ENCODE data around the gene MYO18A.
"Not testable (repeated sequence)": the region's sequence is repeated elsewhere in the genome, so short reads cannot be mapped to it uniquely, and the experiment has no call there.

The MYO18A gene

DNA sequence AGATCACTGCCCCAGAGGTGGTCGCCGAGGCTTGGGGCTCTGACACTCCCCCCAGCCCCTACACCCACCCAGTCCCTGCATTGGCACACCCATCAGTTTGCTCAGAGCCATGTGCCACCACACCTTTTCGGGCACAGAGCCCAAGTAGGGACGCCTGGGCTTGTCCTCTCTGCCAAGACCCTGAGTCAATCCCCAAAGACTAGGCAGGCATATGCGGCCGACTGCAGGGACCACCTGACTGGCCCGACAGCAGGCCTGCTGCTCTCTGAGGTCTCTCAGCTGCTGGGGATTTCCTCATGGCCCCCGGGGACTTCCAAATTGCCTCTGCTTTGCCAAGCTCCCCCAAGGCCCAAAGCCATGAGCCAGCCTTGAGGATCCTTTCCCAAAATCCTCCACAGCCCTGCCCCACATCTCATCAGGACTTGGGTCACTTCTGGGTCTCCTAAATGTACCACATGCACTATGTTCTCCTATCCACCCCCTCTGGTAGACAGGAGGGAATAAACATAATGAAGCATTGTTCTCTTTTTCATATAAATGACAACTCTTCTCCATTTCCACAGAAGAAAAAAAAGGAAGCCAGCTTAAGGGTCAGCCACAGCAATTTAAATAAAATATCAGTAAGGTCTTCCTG lies 30.6 kb downstream of the MYO18A start:
- H3K9me3 Mint-ChIP-seq, result no peaks in the 10 kb centered on the region
- DNase-seq, result peak; percentile 47
- no peaks in the 10 kb centered on the region for H3K27me3 Mint-ChIP-seq
- peaks cover 58% of the 10 kb centered on the region for H3K4me1 Mint-ChIP-seq
- peak overlapping the region; percentile 79 for H3K4me3 Mint-ChIP-seq
- H3K36me3 Mint-ChIP-seq (ENCODE audit: low read depth), result no peaks in the 10 kb centered on the region
- H3K27ac Mint-ChIP-seq, result peak overlapping the region; percentile 83
- ATAC-seq, result no peak

DNA sequence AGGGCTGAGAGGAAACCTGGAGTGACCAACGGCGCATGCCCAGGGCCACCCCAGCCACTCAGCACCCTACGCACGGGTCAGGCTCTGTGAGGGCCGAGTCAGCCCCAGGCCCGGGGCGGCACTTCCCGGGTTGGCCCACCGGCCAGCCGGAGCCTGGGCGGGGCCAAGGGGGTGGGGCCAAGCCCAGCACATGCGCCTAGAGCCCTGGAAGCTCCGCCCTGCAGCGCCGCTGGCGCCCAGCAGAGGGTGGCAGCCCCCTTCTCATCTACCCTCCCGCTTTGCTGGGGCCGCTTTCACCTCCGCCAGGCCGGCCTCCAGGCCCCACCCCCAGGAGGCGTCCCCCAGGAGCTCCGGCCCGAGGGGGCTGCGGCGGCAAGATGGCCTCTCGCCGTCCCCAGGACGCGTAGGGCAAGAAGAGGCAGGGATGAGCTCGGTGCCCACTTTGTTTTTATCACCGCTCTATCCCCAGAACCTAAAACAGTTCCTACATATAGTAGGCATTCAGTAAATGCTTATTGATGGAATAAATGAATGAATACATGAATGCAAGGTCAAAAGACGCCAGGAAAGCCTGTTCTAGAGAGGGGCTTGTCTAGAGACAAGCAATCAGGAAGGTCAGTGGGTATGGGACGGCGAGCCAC lies 31.3 kb downstream of the MYO18A start:
- Mint-ChIP-seq H3K4me3 (peak overlapping the region; percentile 79), H3K27ac (peak overlapping the region; percentile 84), H3K4me1 (peaks cover 54% of the 10 kb centered on the region), H3K9me3 (no peaks in the 10 kb centered on the region), H3K27me3 (no peaks in the 10 kb centered on the region), H3K36me3 (ENCODE audit: low read depth) (no peaks in the 10 kb centered on the region)
- DNase-seq (peak; percentile 96), ATAC-seq (peak; percentile 91)

DNA sequence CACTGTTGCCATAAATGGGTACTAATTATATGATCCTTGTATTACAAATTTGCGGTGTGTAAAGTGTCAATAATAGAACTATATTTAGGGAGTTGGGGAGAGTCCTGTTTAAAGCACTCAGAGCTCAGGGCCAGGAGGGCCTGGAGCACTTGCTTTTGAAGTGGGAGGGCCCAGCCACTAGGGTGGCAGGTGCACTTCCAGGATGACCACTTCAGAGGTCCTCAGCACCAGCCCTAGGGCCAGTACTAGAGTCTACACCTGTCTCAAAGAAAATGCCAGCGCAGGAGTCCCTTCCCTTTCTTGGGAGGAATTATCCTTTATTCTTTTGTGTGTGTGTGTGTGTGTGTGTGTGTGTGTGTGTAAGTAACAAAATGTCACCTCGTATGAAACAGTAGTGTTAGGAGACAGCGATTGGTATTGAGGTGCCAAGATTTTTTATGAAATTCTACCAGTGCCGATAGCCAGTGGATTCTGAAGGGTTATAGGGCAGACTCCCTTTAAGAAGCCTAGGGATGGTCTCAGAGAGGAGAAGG lies 31.9 kb downstream of the MYO18A start:
- DNase-seq (no peak), ATAC-seq (no peak)
- Mint-ChIP-seq H3K4me1 (peaks cover 54% of the 10 kb centered on the region), H3K27ac (peak overlapping the region; percentile 84), H3K27me3 (no peaks in the 10 kb centered on the region), H3K4me3 (peak overlapping the region; percentile 71), H3K36me3 (ENCODE audit: low read depth) (no peaks in the 10 kb centered on the region), H3K9me3 (no peaks in the 10 kb centered on the region)

DNA sequence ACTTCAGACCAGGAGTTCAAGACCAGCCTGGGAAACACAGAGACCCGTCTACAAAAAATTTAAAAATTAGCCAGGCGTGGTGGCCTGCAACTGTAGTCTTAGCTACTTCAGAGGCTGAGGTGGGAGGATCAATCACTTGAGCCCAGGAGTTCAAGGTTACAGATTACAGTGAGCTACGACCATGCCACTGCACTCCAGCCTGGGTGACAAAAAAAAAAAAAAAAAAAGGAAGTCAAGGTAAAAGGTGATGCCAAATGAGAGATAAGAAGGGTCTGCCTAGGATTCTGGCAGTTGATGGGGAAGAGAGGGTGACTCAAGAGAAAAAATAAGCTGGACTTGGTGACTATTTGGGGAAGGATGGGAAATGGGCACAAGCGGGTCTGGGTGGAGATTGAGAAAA lies 32.5 kb downstream of the MYO18A start:
- Mint-ChIP-seq H3K9me3 (no peaks in the 10 kb centered on the region), H3K4me3 (no peak overlapping the region), H3K36me3 (ENCODE audit: low read depth) (no peaks in the 10 kb centered on the region), H3K27ac (peak overlapping the region; percentile 84), H3K4me1 (peaks cover 56% of the 10 kb centered on the region), H3K27me3 (no peaks in the 10 kb centered on the region)
- ATAC-seq (no peak), DNase-seq (no peak)

DNA sequence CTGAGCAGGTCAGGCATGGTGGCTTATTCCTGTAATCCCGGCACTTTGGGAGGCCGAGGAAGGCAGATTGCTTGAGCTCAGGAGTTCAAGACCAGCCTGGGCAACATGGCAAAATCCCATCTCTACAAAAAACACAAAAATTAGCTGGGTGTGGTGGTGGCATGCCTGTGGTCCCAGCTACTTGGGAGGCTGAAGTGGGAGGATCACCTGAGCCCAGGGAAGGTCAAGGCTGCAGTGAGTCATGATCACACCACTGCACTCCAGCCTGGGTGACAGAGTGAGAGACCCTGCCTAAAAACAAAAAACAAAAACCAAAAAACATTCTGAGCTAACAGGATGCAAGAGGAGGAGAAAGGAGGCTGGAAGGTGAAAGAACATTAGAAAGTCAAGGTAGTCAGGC lies 33.0 kb downstream of the MYO18A start:
- H3K27me3 Mint-ChIP-seq; H3K9me3 Mint-ChIP-seq; DNase-seq; H3K36me3 Mint-ChIP-seq (ENCODE audit: low read depth); ATAC-seq; H3K4me3 Mint-ChIP-seq: not testable (repeated sequence)
- H3K27ac Mint-ChIP-seq, result peak overlapping the region; percentile 84
- H3K4me1 Mint-ChIP-seq, result peaks cover 59% of the 10 kb centered on the region

DNA sequence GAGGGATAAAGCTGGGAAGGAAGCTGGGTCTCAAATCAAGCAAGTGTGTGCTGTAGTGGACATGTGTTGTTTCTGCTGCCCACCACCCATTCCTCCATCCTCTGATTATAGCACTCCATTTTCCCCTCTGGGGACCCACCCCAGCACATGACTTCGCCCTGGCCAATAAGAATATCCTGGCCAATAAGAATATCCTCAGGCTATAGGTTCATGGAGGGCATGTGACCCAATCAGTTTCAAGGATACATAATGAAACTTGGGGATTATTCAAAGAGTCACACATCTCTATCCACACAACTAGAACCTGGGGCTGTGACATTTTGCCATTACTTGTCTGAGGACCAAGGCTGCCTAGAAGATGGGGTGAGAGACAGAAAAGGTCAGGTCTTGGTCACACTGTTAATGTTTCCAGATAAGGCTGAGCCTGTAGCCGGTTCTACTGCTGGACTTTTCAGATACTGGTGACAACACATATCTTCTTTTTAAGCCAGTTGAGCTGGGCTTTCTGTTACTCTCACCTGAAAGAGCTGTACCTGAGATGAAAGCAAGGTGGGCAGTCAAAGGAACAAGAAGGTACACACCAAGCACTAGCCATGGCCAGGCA lies 33.7 kb downstream of the MYO18A start:
- no peaks in the 10 kb centered on the region for H3K36me3 Mint-ChIP-seq (ENCODE audit: low read depth)
- H3K9me3 Mint-ChIP-seq, result no peaks in the 10 kb centered on the region
- DNase-seq, result no peak
- H3K27ac Mint-ChIP-seq, result peak overlapping the region; percentile 70
- H3K4me1 Mint-ChIP-seq, result peaks cover 64% of the 10 kb centered on the region
- no peaks in the 10 kb centered on the region for H3K27me3 Mint-ChIP-seq
- no peak overlapping the region for H3K4me3 Mint-ChIP-seq
- peak; percentile 11 for ATAC-seq

DNA sequence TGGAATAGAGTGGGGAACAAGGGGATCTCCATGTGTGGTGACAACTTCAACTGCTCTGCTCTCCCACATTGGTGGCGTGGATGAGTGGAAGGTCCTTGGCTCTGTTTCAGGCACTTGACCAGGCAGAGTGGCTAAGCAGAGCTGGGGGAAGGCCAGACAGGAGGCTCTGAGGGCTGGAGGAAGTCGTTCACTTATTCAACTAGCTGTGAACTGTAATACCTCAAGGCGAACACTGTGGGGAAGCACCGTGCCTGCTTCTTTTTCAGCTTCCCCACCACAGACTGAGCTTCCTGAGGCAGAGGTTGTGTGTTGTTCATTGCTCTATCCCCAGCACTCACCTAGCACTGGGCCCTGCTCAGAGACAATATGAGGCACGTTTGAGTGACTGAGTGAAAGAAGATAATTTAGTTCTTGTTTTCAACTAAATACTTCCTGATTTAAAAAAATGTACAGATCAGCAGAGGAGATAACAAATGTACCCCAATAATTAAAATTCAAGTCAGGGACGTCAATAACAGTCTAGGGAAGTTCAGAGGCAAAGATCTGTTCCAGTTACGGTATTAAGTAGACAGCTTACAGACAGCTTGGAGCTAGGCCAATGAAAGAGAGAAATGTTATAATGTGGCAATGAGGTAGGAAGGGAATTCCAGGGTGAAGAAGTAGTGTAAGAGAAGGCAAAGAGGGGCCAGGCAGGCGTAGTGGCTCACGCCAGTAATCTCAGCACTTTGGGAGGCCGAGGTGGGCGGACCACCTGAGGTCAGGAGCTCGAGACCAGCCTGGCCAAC lies 34.7 kb downstream of the MYO18A start:
- DNase-seq, result peak; percentile 67
- H3K4me3 Mint-ChIP-seq, result no peak overlapping the region
- no peaks in the 10 kb centered on the region for H3K36me3 Mint-ChIP-seq (ENCODE audit: low read depth)
- H3K27ac Mint-ChIP-seq, result peak overlapping the region; percentile 78
- H3K9me3 Mint-ChIP-seq, result no peaks in the 10 kb centered on the region
- peak; percentile 54 for ATAC-seq
- no peaks in the 10 kb centered on the region for H3K27me3 Mint-ChIP-seq
- peaks cover 72% of the 10 kb centered on the region for H3K4me1 Mint-ChIP-seq

DNA sequence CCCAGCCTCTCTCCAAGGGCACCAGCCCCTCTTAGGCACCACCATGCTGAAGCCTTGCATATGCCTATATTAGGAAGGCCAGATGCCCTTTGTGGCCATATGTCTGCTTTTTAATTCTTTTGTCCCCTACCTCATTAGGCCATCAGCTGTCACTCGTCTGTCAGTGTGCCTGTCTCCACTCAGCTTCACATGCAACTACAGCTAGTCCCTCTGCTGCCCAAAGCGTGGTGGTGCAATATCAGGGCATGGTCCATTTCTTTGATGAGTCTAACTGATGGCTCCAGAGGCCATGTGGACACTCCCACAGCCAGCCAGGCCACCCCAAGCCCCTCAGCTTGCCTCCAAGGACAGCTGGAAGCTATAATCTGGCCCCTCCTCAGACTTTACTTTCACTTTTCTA lies 36.3 kb downstream of the MYO18A start:
- no peaks in the 10 kb centered on the region for H3K9me3 Mint-ChIP-seq
- H3K4me1 Mint-ChIP-seq, result peaks cover 70% of the 10 kb centered on the region
- H3K4me3 Mint-ChIP-seq, result no peak overlapping the region
- no peak for ATAC-seq
- no peaks in the 10 kb centered on the region for H3K27me3 Mint-ChIP-seq
- H3K27ac Mint-ChIP-seq, result no peak overlapping the region
- no peaks in the 10 kb centered on the region for H3K36me3 Mint-ChIP-seq (ENCODE audit: low read depth)
- DNase-seq, result no peak

DNA sequence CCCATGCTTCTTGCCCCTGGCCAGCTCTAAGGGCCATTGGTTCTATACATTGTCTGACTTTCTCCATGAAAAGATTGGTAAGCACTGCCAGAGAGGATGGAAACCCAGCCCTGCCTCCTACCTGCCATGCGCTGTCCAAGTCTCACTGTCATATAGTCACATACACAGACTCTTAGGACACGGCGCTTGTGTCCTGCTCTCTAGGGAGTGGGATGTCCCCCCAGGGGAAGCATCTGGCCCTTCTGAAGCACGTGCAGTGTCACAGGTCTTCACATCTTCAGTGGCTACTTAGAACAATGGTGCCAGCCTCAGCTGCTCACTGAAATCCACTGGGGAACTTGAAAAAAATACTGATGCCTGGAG lies 38.7 kb downstream of the MYO18A start:
- Mint-ChIP-seq H3K36me3 (ENCODE audit: low read depth) (no peaks in the 10 kb centered on the region), H3K4me1 (peaks cover 73% of the 10 kb centered on the region), H3K27me3 (no peaks in the 10 kb centered on the region), H3K9me3 (no peaks in the 10 kb centered on the region), H3K27ac (peak overlapping the region; percentile 95), H3K4me3 (peak overlapping the region; percentile 94)
- no peak for ATAC-seq
- DNase-seq, result no peak

DNA sequence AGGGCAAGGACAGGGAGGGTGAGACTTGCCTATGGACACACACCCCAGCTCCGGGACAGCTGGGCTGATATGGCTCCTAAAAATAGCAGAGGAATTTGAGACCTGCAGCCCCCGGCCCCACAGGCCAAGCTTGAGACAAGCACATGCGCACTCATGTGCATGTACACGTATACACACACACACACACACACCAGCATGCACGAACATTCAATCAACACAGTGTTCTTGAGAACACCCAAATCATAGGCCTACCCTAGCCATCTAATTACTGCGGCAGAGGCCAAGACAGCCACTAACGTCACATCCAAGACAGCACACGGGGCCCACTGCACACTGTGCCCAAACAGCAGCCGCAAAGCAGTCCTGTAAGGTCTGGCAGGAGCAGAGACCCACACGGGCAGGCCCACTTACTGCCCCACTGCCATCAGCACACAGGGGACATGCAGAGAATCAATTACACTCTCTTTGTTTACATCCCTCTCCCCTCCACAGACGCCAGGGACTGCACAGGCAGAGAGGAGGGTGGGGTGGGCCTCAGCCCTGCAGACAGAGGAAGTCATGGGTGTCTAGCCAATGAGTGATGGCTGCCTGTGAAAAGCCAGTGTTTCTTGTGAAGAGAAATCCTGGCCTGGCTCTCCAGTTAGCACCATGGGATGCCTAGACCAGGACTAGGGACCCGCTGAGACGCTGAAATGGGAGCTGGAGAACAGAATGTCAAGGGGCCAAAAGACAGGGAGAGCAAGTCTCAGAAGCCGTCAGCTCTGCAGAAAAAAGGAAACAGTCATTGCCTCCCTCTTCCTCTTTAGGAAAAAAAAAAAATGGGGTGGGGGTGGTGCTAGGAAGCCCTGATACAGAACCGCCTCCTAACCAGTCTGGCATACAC lies 39.3 kb downstream of the MYO18A start:
- peak overlapping the region; percentile 94 for H3K4me3 Mint-ChIP-seq

DNA sequence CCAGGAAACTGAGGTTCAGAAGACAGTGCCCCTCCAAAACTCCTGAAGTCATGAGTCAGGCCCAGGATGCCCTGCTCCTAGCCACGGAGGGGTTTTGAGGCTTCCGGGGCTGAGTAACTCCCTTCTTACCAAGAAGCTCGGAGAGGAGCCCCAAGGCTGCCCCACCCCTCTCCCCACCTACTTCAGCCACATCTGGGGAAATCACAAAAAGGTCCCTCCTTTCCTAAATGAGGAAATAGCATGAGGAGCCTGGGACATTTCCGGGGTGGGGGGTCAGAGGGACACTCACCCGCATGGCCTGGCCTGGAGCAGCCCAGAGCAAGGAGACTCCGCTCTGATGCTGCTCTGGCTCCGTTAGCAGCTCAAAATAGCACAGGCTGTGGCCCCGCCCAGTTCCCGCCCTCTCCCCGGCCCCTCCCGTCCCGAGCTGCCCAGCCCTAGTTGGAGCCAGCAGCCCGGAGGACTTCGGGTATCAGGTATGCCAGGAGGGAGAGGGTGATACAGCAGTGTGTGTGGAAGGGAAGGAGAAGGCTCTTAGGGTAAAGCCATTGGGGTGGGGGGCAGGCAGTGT lies 40.1 kb downstream of the MYO18A start:
- Mint-ChIP-seq H3K4me1 (peaks cover 74% of the 10 kb centered on the region), H3K4me3 (peak overlapping the region; percentile 94), H3K27me3 (no peaks in the 10 kb centered on the region), H3K9me3 (no peaks in the 10 kb centered on the region), H3K36me3 (ENCODE audit: low read depth) (peaks cover 1% of the 10 kb centered on the region), H3K27ac (peak overlapping the region; percentile 95)
- ATAC-seq (peak; percentile 76), DNase-seq (peak; percentile 85)

More for the DNA sequence above, 39.3 kb downstream of the MYO18A start:
- DNase-seq (peak; percentile 58), ATAC-seq (peak; percentile 5)
- Mint-ChIP-seq H3K36me3 (ENCODE audit: low read depth) (no peaks in the 10 kb centered on the region), H3K27ac (peak overlapping the region; percentile 95), H3K9me3 (no peaks in the 10 kb centered on the region), H3K27me3 (no peaks in the 10 kb centered on the region), H3K4me1 (peaks cover 74% of the 10 kb centered on the region)

DNA sequence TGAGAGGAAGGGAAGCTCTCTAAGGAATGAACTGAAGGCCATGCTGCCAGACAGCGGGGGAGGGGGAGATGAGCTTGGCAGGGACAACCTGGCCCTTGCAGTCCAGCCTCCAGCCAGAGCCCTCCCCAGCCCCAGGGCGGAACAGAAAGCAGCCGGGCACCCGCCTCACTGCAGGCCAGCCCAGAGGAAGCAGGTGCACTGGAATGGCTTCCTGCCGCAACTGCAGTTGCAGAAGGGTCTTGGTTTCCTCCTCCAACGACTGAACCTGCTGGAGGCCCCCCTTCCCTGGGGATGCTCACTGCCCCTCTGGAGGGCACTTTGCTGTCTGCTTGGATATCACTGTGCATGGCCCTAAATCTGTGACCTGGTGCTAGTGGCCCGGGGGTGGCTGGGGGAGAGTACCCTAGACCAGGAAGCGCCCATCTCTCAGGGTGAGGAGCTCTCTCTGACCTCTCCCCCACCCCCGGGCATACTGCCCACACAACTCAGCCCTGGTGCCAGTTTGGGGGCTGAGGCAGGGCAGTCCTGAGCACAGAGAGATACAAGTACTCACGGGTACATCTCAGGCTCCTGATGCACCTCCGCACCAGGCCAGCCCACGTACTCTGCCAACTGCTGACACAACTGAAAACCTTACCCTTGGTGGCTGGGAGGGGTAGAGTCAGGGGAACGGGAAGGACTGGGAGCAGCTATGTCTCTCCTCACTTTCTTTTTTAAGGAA lies 41.1 kb downstream of the MYO18A start:
- ATAC-seq (peak; percentile 4), DNase-seq (no peak)
- Mint-ChIP-seq H3K4me3 (peak overlapping the region; percentile 94), H3K4me1 (peaks cover 69% of the 10 kb centered on the region), H3K9me3 (no peaks in the 10 kb centered on the region), H3K27me3 (no peaks in the 10 kb centered on the region), H3K27ac (peak overlapping the region; percentile 95), H3K36me3 (ENCODE audit: low read depth) (peaks cover 1% of the 10 kb centered on the region)

Measured in activated naive CD8-positive, alpha-beta T cell treated with anti-CD3 and anti-CD28 coated beads, Interleukin-2, amount 50 U/mL, for 24 hours (primary cell).